Breast epithelium (tissue), 3 donors: ENCODE measurements around the gene SSRP1.

Source experiments
- POLR2A ChIP-seq: fragments of 450-650 bp; IDR thresholded peaks from one replicate; pipeline ENCODE4 v1.6.1; 2016; ENCODE audit warnings: antibody characterized with exemption, mild to moderate bottlenecking, moderate library complexity
- TF ChIP-seq, protein P1 (sequence below), 3 donors: fragments of 450-650 bp; IDR thresholded peaks; one replicate each; pipeline ENCODE4 v1.5.1; 2016 to 2017; ENCODE audit warnings: antibody characterized with exemption in 3 of 3, mild to moderate bottlenecking in 3 of 3, moderate library complexity in 3 of 3

DNA sequence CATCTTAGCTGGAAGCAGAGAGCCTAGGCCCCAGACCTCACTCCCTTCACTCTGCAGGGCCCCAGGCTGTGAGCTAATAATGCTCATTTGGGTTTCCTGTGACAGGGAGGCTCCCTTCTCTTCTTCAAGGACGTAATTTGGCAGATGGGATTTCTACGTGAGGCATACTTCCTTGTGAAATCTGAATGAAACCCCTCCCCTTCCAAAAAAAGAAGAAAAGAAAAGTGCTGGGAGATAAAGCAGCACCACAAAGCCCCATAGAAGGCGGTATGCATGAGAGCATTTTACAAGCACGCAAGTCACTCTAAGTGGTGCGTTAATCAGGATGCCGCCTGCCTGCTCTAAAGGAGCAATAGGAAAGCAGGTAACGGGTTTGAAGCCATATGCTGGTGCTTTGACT lies 8.1 kb upstream of the SSRP1 start:
- TF ChIP-seq, protein P1, sequence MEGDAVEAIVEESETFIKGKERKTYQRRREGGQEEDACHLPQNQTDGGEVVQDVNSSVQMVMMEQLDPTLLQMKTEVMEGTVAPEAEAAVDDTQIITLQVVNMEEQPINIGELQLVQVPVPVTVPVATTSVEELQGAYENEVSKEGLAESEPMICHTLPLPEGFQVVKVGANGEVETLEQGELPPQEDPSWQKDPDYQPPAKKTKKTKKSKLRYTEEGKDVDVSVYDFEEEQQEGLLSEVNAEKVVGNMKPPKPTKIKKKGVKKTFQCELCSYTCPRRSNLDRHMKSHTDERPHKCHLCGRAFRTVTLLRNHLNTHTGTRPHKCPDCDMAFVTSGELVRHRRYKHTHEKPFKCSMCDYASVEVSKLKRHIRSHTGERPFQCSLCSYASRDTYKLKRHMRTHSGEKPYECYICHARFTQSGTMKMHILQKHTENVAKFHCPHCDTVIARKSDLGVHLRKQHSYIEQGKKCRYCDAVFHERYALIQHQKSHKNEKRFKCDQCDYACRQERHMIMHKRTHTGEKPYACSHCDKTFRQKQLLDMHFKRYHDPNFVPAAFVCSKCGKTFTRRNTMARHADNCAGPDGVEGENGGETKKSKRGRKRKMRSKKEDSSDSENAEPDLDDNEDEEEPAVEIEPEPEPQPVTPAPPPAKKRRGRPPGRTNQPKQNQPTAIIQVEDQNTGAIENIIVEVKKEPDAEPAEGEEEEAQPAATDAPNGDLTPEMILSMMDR (IDR thresholded peaks at IDR 0.05) = no peak
- TF ChIP-seq POLR2A = no peak
